ENCODE data around the gene RXRG.

The RXRG gene

DNA sequence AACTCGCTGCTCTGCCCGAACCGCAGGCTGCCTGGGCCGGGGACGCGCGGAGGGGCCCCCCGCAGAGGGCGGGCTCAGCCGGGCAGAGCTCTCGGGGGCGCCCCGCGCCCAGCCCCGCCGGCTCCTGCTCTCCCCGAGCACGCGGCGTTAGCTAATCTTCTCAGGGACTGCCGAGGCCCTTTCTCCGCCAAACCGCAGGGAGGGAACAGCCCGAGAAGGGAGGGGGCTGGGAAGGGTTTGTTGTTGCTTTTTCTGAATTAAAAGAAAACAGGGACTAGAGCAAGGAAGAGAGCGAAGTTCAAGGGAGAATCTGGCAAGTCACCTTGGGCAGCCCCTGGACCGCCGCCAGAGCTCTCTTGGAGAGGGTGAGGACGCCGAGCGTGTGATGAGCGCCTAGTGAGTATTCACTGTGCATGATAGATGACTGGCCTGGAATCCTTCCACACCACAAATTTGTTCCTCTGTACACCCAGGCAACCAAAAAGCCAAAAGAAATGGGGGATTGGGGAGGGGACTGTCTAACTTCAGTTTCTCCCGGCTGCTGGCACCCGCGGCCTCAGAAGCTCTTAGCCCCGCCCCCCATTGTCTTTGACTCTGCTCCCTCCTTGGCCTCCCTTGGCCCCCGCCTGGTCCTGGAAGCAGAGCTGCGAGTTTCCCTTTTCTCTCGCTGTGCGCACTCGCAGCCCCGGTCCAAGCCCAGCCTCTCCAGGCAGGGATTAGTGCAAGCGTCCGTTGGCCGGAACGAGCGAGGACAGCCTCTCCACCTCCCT is 68.7 kb downstream of the RXRG start:
- no peaks in the 10 kb centered on the region for H3K36me3 ChIP-seq (ENCODE audit: insufficient read depth, low read length)
- H3K9ac ChIP-seq (ENCODE audit: low read length) = no peak overlapping the region
- no peaks in the 10 kb centered on the region for H3K9me3 ChIP-seq (ENCODE audit: low read length)
- no peaks in the 10 kb centered on the region for H4K20me1 ChIP-seq (ENCODE audit: insufficient read depth, low read length)
- no peak overlapping the region for H3K4me2 ChIP-seq (ENCODE audit: low read length)
- H3K27ac ChIP-seq (ENCODE audit: low read depth, low read length, poor library complexity, severe bottlenecking) = no peak overlapping the region
- H2AFZ ChIP-seq (ENCODE audit: low read length) = no peak overlapping the region
- H3K4me3 ChIP-seq (ENCODE audit: low read depth, low read length, poor library complexity, severe bottlenecking) = no peak overlapping the region
- no peaks in the 10 kb centered on the region; the same call in 1 of the 2 replicates for H3K27me3 ChIP-seq (ENCODE audit: insufficient read depth, low read length)
- no peaks in the 10 kb centered on the region for H3K9me2 ChIP-seq (ENCODE audit: low read depth, low read length)
- TF ChIP-seq EZH2 (IDR thresholded peaks at IDR 0.05; ENCODE audit: borderline replicate concordance, low read length) = no peak
- TF ChIP-seq, protein P1, sequence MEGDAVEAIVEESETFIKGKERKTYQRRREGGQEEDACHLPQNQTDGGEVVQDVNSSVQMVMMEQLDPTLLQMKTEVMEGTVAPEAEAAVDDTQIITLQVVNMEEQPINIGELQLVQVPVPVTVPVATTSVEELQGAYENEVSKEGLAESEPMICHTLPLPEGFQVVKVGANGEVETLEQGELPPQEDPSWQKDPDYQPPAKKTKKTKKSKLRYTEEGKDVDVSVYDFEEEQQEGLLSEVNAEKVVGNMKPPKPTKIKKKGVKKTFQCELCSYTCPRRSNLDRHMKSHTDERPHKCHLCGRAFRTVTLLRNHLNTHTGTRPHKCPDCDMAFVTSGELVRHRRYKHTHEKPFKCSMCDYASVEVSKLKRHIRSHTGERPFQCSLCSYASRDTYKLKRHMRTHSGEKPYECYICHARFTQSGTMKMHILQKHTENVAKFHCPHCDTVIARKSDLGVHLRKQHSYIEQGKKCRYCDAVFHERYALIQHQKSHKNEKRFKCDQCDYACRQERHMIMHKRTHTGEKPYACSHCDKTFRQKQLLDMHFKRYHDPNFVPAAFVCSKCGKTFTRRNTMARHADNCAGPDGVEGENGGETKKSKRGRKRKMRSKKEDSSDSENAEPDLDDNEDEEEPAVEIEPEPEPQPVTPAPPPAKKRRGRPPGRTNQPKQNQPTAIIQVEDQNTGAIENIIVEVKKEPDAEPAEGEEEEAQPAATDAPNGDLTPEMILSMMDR (IDR thresholded peaks at IDR 0.05; ENCODE audit: low read length) = no peak
- no peaks in the 10 kb centered on the region for H3F3A ChIP-seq (ENCODE audit: insufficient read depth, low read length)
- no peaks in the 10 kb centered on the region for H3K4me1 ChIP-seq (ENCODE audit: insufficient read depth, low read length, severe bottlenecking)
- H3K79me2 ChIP-seq (ENCODE audit: insufficient read depth, low read length) = no peaks in the 10 kb centered on the region

DNA sequence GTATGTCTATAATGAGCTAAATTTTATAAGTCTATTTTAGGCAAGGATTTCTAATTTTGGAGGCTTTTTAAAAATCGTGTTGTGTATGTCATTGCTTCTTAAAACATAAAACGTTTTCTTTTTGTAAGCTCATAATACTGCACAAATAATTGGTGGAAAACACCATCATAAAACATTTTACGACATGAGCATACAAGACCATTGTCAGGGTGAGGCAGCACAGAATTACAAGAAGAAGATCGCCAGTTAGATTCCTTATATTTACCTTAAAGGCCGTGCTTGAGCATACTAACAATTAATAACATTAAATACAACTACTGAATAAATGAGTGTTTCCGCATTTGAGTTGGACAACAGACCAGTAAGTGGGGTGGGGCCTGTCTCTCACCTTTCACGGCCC is 69.3 kb downstream of the RXRG start:
- TF ChIP-seq, protein P1 (IDR thresholded peaks at IDR 0.05; ENCODE audit: low read length) = no peak
- no peak for TF ChIP-seq EZH2 (IDR thresholded peaks at IDR 0.05; ENCODE audit: borderline replicate concordance, low read length)
- no peak overlapping the region for H3K9ac ChIP-seq (ENCODE audit: low read length)
- no peaks in the 10 kb centered on the region for H3K36me3 ChIP-seq (ENCODE audit: insufficient read depth, low read length)
- no peak overlapping the region for H3K4me3 ChIP-seq (ENCODE audit: low read depth, low read length, poor library complexity, severe bottlenecking)
- no peaks in the 10 kb centered on the region for H3K4me1 ChIP-seq (ENCODE audit: insufficient read depth, low read length, severe bottlenecking)
- no peak overlapping the region for H3K4me2 ChIP-seq (ENCODE audit: low read length)
- no peaks in the 10 kb centered on the region for H3F3A ChIP-seq (ENCODE audit: insufficient read depth, low read length)
- H3K9me3 ChIP-seq (ENCODE audit: low read length) = no peaks in the 10 kb centered on the region
- H4K20me1 ChIP-seq (ENCODE audit: insufficient read depth, low read length) = no peaks in the 10 kb centered on the region
- H3K9me2 ChIP-seq (ENCODE audit: low read depth, low read length) = no peaks in the 10 kb centered on the region
- H3K27me3 ChIP-seq (ENCODE audit: insufficient read depth, low read length) = no peaks in the 10 kb centered on the region; the same call in 1 of the 2 replicates
- no peaks in the 10 kb centered on the region for H3K79me2 ChIP-seq (ENCODE audit: insufficient read depth, low read length)
- H2AFZ ChIP-seq (ENCODE audit: low read length) = no peak overlapping the region
- H3K27ac ChIP-seq (ENCODE audit: low read depth, low read length, poor library complexity, severe bottlenecking) = no peak overlapping the region

DNA sequence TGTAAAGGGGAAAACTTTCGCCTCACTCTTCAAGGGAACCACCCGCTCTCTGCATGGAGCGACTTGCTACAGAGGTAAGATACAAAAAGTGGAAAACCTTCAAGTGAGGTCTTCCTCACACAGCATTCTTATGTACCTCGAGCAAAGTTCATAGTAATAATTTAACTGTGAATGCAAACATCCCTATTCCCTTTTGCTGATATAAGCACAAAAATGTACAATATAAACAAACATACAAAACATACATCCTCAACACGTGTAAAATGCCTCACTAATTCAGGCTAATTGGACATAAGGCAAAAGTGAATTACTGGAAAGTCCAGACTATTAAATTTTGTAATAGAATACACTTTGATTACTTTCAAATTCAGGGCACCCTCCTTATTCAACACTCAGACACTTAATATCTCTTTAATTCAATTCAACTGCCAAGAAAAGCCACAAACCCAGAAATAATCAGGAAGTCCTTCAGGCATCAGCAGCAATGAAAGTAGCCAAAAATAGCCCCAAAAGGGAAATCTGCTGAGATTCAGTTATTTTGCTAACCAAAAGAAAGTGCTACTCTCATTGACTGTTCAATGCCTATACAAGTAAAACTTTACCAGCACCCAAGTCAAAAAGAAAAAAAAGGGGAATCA is 73.2 kb downstream of the RXRG start:
- H3K4me1 ChIP-seq (ENCODE audit: insufficient read depth, low read length, severe bottlenecking) = no peaks in the 10 kb centered on the region
- no peak for TF ChIP-seq EZH2 (IDR thresholded peaks at IDR 0.05; ENCODE audit: borderline replicate concordance, low read length)
- TF ChIP-seq, protein P1 (IDR thresholded peaks at IDR 0.05; ENCODE audit: low read length) = no peak
- H3K9me3 ChIP-seq (ENCODE audit: low read length) = no peaks in the 10 kb centered on the region
- no peaks in the 10 kb centered on the region for H3K79me2 ChIP-seq (ENCODE audit: insufficient read depth, low read length)
- H3K36me3 ChIP-seq (ENCODE audit: insufficient read depth, low read length) = no peaks in the 10 kb centered on the region
- no peak overlapping the region for H3K4me3 ChIP-seq (ENCODE audit: low read depth, low read length, poor library complexity, severe bottlenecking)
- H3F3A ChIP-seq (ENCODE audit: insufficient read depth, low read length) = no peaks in the 10 kb centered on the region
- H4K20me1 ChIP-seq (ENCODE audit: insufficient read depth, low read length) = no peaks in the 10 kb centered on the region
- H3K27me3 ChIP-seq (ENCODE audit: insufficient read depth, low read length) = no peaks in the 10 kb centered on the region; the same call in 1 of the 2 replicates
- H2AFZ ChIP-seq (ENCODE audit: low read length) = no peak overlapping the region
- no peak overlapping the region for H3K27ac ChIP-seq (ENCODE audit: low read depth, low read length, poor library complexity, severe bottlenecking)
- no peak overlapping the region for H3K9ac ChIP-seq (ENCODE audit: low read length)
- no peaks in the 10 kb centered on the region for H3K9me2 ChIP-seq (ENCODE audit: low read depth, low read length)
- no peak overlapping the region for H3K4me2 ChIP-seq (ENCODE audit: low read length)
